CD4-positive, alpha-beta T cell (primary cell): ENCODE measurements around the gene AUNIP. TPM values are rescaled to one million over a fixed set of nuclear protein-coding genes. Genes with fewer than 3 reads are reported as not detected.

Source experiments
- ATAC-seq: fragments of 200-7000 bp; cut with Tn5 transposase; one replicate; pipeline ENCODE4 v1.10.0; 2022; ENCODE audit warnings: mild to moderate bottlenecking; ENCODE audit not compliant: poor library complexity
- CTCF ChIA-PET: fragments of 350-600 bp; sonication (Branson Sonifier 250); formaldehyde crosslinking; loops from one replicate; lab custom pipeline; 2021; ENCODE audit warnings: antibody characterized with exemption, inconsistent platforms; lab: Charles Lee
- POLR2A ChIA-PET: fragments of 350-600 bp; sonication (Branson Sonifier 250); formaldehyde crosslinking; loops from one replicate; lab custom pipeline; 2021; ENCODE audit warnings: antibody characterized with exemption, inconsistent platforms; lab: Charles Lee
- DNase-seq, 14 experiments: peaks; one replicate each; pipeline ENCODE4 v3.0.0-alpha.2; 2013 to 2020; ENCODE audit warnings: mixed read lengths in 2 of 14
- H3K27ac ChIP-seq, 2 donors: one replicate each; pipeline versions ENCODE4 v1.5.1 to v1.7.0; 2013; ENCODE audit warnings: low read length in 2 of 2, low read depth in 1 of 2, mild to moderate bottlenecking in 1 of 2
- H3K27me3 ChIP-seq, 2 experiments: 1 replicate in 1 of 2; 2 replicates in 1 of 2; pipeline versions ENCODE4 v1.6.1 to v1.7.0; 2013; ENCODE audit warnings: low read length in 2 of 2, control low read depth in 1 of 2, mild to moderate bottlenecking in 1 of 2, moderate library complexity in 1 of 2; ENCODE audit not compliant: insufficient read depth in 2 of 2, control insufficient read depth in 1 of 2
- H3K36me3 ChIP-seq: one replicate; pipeline ENCODE4 v1.6.1; 2013; ENCODE audit warnings: low read length, control low read depth; ENCODE audit not compliant: insufficient read depth
- H3K4me1 ChIP-seq: one replicate; pipeline ENCODE4 v1.6.1; 2013; ENCODE audit warnings: low read length, control low read depth; ENCODE audit not compliant: insufficient read depth
- H3K4me3 ChIP-seq: one replicate; pipeline ENCODE4 v1.5.1; 2013; ENCODE audit warnings: mild to moderate bottlenecking, low read length, moderate library complexity
- H3K9me3 ChIP-seq, 2 experiments: 1 replicate in 1 of 2; 2 replicates in 1 of 2; pipeline versions ENCODE4 v1.6.1 to v1.7.0; 2013; ENCODE audit warnings: low read length in 2 of 2, mild to moderate bottlenecking in 2 of 2, control low read depth in 1 of 2, moderate library complexity in 1 of 2; ENCODE audit not compliant: control insufficient read depth in 1 of 2, insufficient read depth in 1 of 2
- H3K27ac Mint-ChIP-seq: one replicate; pipeline ENCODE4 v1.8.0; 2020; ENCODE audit warnings: mixed read lengths
- H3K27me3 Mint-ChIP-seq: one replicate; pipeline ENCODE4 v1.8.0; 2021; ENCODE audit warnings: mixed read lengths
- H3K36me3 Mint-ChIP-seq: one replicate; pipeline ENCODE4 v1.8.0; 2021; ENCODE audit warnings: low read depth, mixed read lengths
- H3K4me1 Mint-ChIP-seq: one replicate; pipeline ENCODE4 v1.8.0; 2021; ENCODE audit warnings: low read depth, mixed read lengths
- H3K4me3 Mint-ChIP-seq: one replicate; pipeline ENCODE4 v1.8.0; 2020; ENCODE audit warnings: mild to moderate bottlenecking, mixed read lengths
- H3K9me3 Mint-ChIP-seq: one replicate; pipeline ENCODE4 v1.8.0; 2020; ENCODE audit warnings: mixed read lengths
- CTCF ChIP-seq: fragments of 200-600 bp; IDR thresholded peaks from one replicate; pipeline ENCODE4 v1.8.0; 2022; ENCODE audit warnings: antibody characterized with exemption, mild to moderate bottlenecking
- intact Hi-C, 2 experiments: fragments of 100-400 bp; cut with DNase I in 1 of 2; cut with micrococcal nuclease in 1 of 2; formaldehyde crosslinking; loops; one replicate each; pipeline versions ENCODE4 v1.15.1 to v1.9.0; 2023 to 2025; cut with DNase I, micrococcal nuclease
- polyA plus RNA-seq, 2 donors: library from polyadenylated mRNA; unstranded; fragments of 120-200 nt; gene quantifications; one replicate each; pipeline ENCODE4 v1.2.1, GENCODE V29; 2013
- total RNA-seq, 174 experiments: library from RNA in 2 of 174; stranded (reverse) in 2 of 174; gene quantifications; one replicate each; pipeline ENCODE4 v1.2.3 and lab custom pipeline; 2021 to 2026

AUNIP gene
- not detected for total RNA-seq
- 0.28 TPM for polyA plus RNA-seq (2013, experiment 1 of 2)
- 0.45 TPM for polyA plus RNA-seq (2013, experiment 2 of 2)
- total RNA-seq (lab: John Stamatoyannopoulos, UW) = 0 to 20.8 (median 0.10) reads per million in 172 experiments

- H3K4me3 ChIP-seq = peak within 1 kb of the TSS; percentile 72
- no peaks in the 10 kb centered on the region for H3K27me3 ChIP-seq
- TF ChIP-seq CTCF = no peak
These were observed at the start of gene AUNIP for GRCh38 chr1:25858906-25859789. TSS of gene AUNIP (minus strand) at chr1:25859457. CDS start at chr1:25859357, 100 bp downstream.

GRCh38 chr1:25909040-25909439 is 49.8 kb upstream of the AUNIP start:
- H3K4me1 Mint-ChIP-seq = peaks cover 23% of the 10 kb centered on the region
- Histone ChIP-seq H3K27ac (no peak overlapping the region), H3K9me3 (no peaks in the 10 kb centered on the region), H3K27me3 (no peaks in the 10 kb centered on the region), H3K4me1 (peaks cover 19% of the 10 kb centered on the region), H3K36me3 (no peaks in the 10 kb centered on the region), H3K4me3 (no peak overlapping the region)
- peak overlapping the region; percentile 11 for H3K4me3 Mint-ChIP-seq
- DNase-seq (no peak), ATAC-seq (no peak)
- POLR2A ChIA-PET = interaction anchor here (0.8 to 1.3 kb wide), 3 partner anchors 14 to 89 kb away, joined by 3 to 6 read pairs (median 3); partner anchors contain the start of gene PAFAH2
- intact Hi-C loops = loop anchor here in 1 of 2 experiments (5.0 kb wide), 2 partner anchors 203 to 878 kb away; partner anchors contain the start of genes PDIK1L and PIGV
- TF ChIP-seq CTCF = no peak
- no peaks in the 10 kb centered on the region for H3K9me3 Mint-ChIP-seq
- peak overlapping the region; percentile 45 for H3K27ac Mint-ChIP-seq
- H3K36me3 Mint-ChIP-seq = peaks cover 17% of the 10 kb centered on the region
- CTCF ChIA-PET = interaction anchor here (1.3 to 2.7 kb wide), 3 partner anchors 13 to 89 kb away, joined by 3 to 16 read pairs (median 3); partner anchors contain the start of gene PAFAH2
- H3K27me3 Mint-ChIP-seq = no peaks in the 10 kb centered on the region

More at GRCh38 chr1:25858906-25859789, at the start of gene AUNIP:
- peaks cover 22% of the 10 kb centered on the region for H3K4me1 ChIP-seq
- H3K36me3 ChIP-seq = no peaks in the 10 kb centered on the region
- intact Hi-C loops = loop anchor here in 1 of 2 experiments (2.0 to 10.0 kb wide), 4 partner anchors 33 to 1214 kb away; partner anchors contain the start of gene SRRM1
- Mint-ChIP-seq H3K36me3 (no peaks in the 10 kb centered on the region), H3K4me1 (peaks cover 20% of the 10 kb centered on the region), H3K27me3 (no peaks in the 10 kb centered on the region), H3K27ac (peak within 1 kb of the TSS; percentile 87), H3K4me3 (peak within 1 kb of the TSS; percentile 86), H3K9me3 (no peaks in the 10 kb centered on the region)
- ATAC-seq (peak; percentile 99), DNase-seq (peak; percentile 78 to 97 (median 87))
- ChIA-PET POLR2A (interaction anchor here (0.6 to 1.7 kb wide), 4 partner anchors 14 to 40 kb away, joined by 3 to 11 read pairs (median 6); partner anchors contain the start of genes MTFR1L and PAQR7), CTCF (interaction anchor here (1.5 kb wide), 1 partner anchor 36 kb away, joined by 3 read pairs; no protein-coding TSS in a partner anchor)
- H3K9me3 ChIP-seq = no peaks in the 10 kb centered on the region
- peak within 1 kb of the TSS; percentile 31 to 58 for H3K27ac ChIP-seq

GRCh38 chr1:25908161-25908560 is 48.9 kb upstream of the AUNIP start:
- H3K4me3 ChIP-seq = no peak overlapping the region
- ATAC-seq (no peak), DNase-seq (no peak)
- peaks cover 17% of the 10 kb centered on the region for H3K36me3 Mint-ChIP-seq
- no peaks in the 10 kb centered on the region for H3K36me3 ChIP-seq
- no peaks in the 10 kb centered on the region for H3K27me3 Mint-ChIP-seq
- peaks cover 22% of the 10 kb centered on the region for H3K4me1 ChIP-seq
- H3K4me1 Mint-ChIP-seq = peaks cover 23% of the 10 kb centered on the region
- no peak for TF ChIP-seq CTCF
- H3K27ac Mint-ChIP-seq = peak overlapping the region; percentile 97
- no peaks in the 10 kb centered on the region for H3K9me3 ChIP-seq
- CTCF ChIA-PET = interaction anchor here (1.3 to 2.7 kb wide), 2 partner anchors 13 to 14 kb away, joined by 3 to 16 read pairs; no protein-coding TSS in a partner anchor
- POLR2A ChIA-PET = interaction anchor here (1.0 to 7.1 kb wide), 6 partner anchors 10 to 89 kb away, joined by 3 to 63 read pairs (median 5); partner anchors contain the start of genes PAFAH2 and PAQR7
- peak overlapping the region in 1 of 2 donors; percentile 0 for H3K27ac ChIP-seq
- H3K4me3 Mint-ChIP-seq = peak overlapping the region; percentile 25
- intact Hi-C loops = loop anchor here in 1 of 2 experiments (5.0 kb wide), 2 partner anchors 204 to 879 kb away; partner anchors contain the start of genes PDIK1L and PIGV
- no peaks in the 10 kb centered on the region for H3K9me3 Mint-ChIP-seq
- H3K27me3 ChIP-seq = no peaks in the 10 kb centered on the region
